ENCODE data around the gene MIB2.

DNA sequence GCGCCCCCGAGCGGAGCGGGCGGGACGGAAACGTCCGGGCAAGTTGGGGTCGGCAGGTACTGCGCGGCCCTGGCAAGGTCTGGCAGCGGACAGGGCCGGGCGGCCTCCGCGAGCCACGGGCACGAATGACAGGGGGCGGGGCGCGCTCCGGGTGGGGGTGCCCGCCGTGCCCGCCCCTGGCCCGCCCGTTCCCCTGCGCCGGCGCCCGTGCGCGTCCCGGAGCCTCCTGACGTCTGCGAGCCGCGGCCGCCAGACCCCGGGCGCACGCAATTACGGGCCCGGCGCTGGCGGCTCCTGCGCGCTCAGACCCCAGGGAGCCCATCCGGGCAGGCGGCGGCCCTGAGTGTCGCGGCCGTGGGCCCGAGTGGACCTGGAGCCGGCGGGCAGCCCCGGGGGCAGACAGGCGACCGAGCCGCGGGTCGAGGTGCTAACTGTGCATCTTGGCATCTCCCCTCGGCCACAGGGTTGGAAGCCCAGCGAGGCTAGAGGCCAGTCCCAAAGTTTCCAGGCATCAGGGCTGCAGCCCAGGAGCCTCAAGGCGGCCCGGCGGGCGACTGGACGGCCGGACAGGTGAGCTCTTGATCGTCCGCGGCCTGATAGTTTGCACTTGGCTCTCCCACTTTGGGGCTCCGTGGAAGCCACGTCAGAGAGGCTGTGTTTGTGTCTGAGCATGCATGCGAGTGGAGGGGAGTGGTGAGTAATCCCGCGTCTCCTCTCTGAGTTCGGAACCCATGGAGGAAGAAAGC is 918 bp downstream of the MIB2 start:
- TF ChIP-seq, protein P1, sequence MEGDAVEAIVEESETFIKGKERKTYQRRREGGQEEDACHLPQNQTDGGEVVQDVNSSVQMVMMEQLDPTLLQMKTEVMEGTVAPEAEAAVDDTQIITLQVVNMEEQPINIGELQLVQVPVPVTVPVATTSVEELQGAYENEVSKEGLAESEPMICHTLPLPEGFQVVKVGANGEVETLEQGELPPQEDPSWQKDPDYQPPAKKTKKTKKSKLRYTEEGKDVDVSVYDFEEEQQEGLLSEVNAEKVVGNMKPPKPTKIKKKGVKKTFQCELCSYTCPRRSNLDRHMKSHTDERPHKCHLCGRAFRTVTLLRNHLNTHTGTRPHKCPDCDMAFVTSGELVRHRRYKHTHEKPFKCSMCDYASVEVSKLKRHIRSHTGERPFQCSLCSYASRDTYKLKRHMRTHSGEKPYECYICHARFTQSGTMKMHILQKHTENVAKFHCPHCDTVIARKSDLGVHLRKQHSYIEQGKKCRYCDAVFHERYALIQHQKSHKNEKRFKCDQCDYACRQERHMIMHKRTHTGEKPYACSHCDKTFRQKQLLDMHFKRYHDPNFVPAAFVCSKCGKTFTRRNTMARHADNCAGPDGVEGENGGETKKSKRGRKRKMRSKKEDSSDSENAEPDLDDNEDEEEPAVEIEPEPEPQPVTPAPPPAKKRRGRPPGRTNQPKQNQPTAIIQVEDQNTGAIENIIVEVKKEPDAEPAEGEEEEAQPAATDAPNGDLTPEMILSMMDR (IDR thresholded peaks at IDR 0.05), result no peak
- TF ChIP-seq POLR2A (IDR thresholded peaks at IDR 0.05) (no peak), POLR2AphosphoS5 (IDR thresholded peaks at IDR 0.05) (no peak)

Data from stomach (tissue), 4 donors.